Right lobe of liver (tissue), 4 donors: ENCODE measurements around the gene DVL1.

Experiments
- POLR2A ChIP-seq: fragments of 450-650 bp; IDR thresholded peaks from one replicate; pipeline ENCODE4 v1.6.1; 2017; ENCODE audit warnings: antibody characterized with exemption, mild to moderate bottlenecking
- TF ChIP-seq, protein P1 (sequence below), 4 donors: fragments of 200-600 bp in 3 of 4; fragments of 450-650 bp in 1 of 4; IDR thresholded peaks; one replicate each; pipeline versions ENCODE4 v1.5.1 to v1.8.0; 2016 to 2022; ENCODE audit warnings: antibody characterized with exemption in 4 of 4, mild to moderate bottlenecking in 2 of 4
- donor health status: DM: no; HTN: no; CAD: no.
- donor health status: DM: no; HTN: no; CAD: no.
- donor health status: DM: no; HTN: yes; CAD: no.

GRCh38 chr1:1393014-1393413 lies 43.8 kb upstream of the DVL1 start:
- TF ChIP-seq, protein P1, sequence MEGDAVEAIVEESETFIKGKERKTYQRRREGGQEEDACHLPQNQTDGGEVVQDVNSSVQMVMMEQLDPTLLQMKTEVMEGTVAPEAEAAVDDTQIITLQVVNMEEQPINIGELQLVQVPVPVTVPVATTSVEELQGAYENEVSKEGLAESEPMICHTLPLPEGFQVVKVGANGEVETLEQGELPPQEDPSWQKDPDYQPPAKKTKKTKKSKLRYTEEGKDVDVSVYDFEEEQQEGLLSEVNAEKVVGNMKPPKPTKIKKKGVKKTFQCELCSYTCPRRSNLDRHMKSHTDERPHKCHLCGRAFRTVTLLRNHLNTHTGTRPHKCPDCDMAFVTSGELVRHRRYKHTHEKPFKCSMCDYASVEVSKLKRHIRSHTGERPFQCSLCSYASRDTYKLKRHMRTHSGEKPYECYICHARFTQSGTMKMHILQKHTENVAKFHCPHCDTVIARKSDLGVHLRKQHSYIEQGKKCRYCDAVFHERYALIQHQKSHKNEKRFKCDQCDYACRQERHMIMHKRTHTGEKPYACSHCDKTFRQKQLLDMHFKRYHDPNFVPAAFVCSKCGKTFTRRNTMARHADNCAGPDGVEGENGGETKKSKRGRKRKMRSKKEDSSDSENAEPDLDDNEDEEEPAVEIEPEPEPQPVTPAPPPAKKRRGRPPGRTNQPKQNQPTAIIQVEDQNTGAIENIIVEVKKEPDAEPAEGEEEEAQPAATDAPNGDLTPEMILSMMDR (IDR thresholded peaks at IDR 0.05), result no peak
- TF ChIP-seq POLR2A, result no peak
